GM19099 (cell line): ENCODE measurements around the gene QRICH2.

ENCODE experiments used
- POLR2A ChIP-seq: IDR thresholded peaks from 3 replicates; pipeline ENCODE4 v1.6.1; 2011; ENCODE audit warnings: low read depth; ENCODE audit not compliant: insufficient read length; ENCODE audit errors: extremely low read depth

Gene QRICH2

GRCh38 chr17:76296889-76297288 is 11.2 kb downstream of the QRICH2 start:
- no peak for TF ChIP-seq POLR2A

GRCh38 chr17:76296186-76296585 is 11.9 kb downstream of the QRICH2 start:
- TF ChIP-seq POLR2A: no peak

- no peak for TF ChIP-seq POLR2A
Observed at GRCh38 chr17:76293106-76293505, 15.0 kb downstream of the QRICH2 start.

GRCh38 chr17:76292567-76292966 is 15.5 kb downstream of the QRICH2 start:
- no peak for TF ChIP-seq POLR2A

- TF ChIP-seq POLR2A: no peak
Observed at GRCh38 chr17:76281573-76282371, 26.3 kb downstream of the QRICH2 start.

GRCh38 chr17:76280650-76281049 is 27.4 kb downstream of the QRICH2 start:
- TF ChIP-seq POLR2A: no peak

GRCh38 chr17:76279742-76280287 is 28.3 kb downstream of the QRICH2 start:
- TF ChIP-seq POLR2A: no peak

- TF ChIP-seq POLR2A: no peak
Observed at GRCh38 chr17:76278952-76279741, 28.9 kb downstream of the QRICH2 start.

GRCh38 chr17:76278268-76278908 is 29.7 kb downstream of the QRICH2 start:
- TF ChIP-seq POLR2A: no peak

GRCh38 chr17:76277300-76278267 is 30.5 kb downstream of the QRICH2 start:
- no peak for TF ChIP-seq POLR2A

- TF ChIP-seq POLR2A: no peak
Observed at GRCh38 chr17:76276461-76277299, 31.4 kb downstream of the QRICH2 start.

GRCh38 chr17:76276069-76276431 is 32.0 kb downstream of the QRICH2 start:
- no peak for TF ChIP-seq POLR2A

- TF ChIP-seq POLR2A: no peak
Observed at GRCh38 chr17:76275382-76276068, 32.6 kb downstream of the QRICH2 start.
